Activated T-cell treated with anti-CD3 and anti-CD28 coated beads for 24 hours (primary cell): ENCODE data around the gene ADM5.
"Not testable (repeated sequence)": the region's sequence is repeated elsewhere in the genome, so short reads cannot be mapped to it uniquely, and the experiment has no call there.

Experiments
- DNase-seq: peaks from one replicate; pipeline ENCODE4 v3.0.0-alpha.2; 2020; ENCODE audit warnings: low read depth

Gene ADM5

GRCh38 chr19:49701271-49701786 lies 11.9 kb downstream of the ADM5 start:
- DNase-seq, result no peak

- DNase-seq, result no peak
Observed at GRCh38 chr19:49704888-49705642, 15.7 kb downstream of the ADM5 start.

GRCh38 chr19:49705919-49706318 lies 16.5 kb downstream of the ADM5 start:
- DNase-seq, result no peak

- no peak for DNase-seq
Observed at GRCh38 chr19:49710372-49710951, 21.1 kb downstream of the ADM5 start.

GRCh38 chr19:49712397-49712859 lies 23.0 kb downstream of the ADM5 start:
- no peak for DNase-seq

GRCh38 chr19:49713236-49713845 lies 23.9 kb downstream of the ADM5 start:
- no peak for DNase-seq

- no peak for DNase-seq
Observed at GRCh38 chr19:49716154-49716553, 26.8 kb downstream of the ADM5 start.

GRCh38 chr19:49718511-49718910 lies 29.1 kb downstream of the ADM5 start:
- DNase-seq, result no peak

- DNase-seq, result no peak
Observed at GRCh38 chr19:49718991-49719390, 29.6 kb downstream of the ADM5 start.

- DNase-seq, result not testable (repeated sequence)
Observed at GRCh38 chr19:49719420-49719819, 30.0 kb downstream of the ADM5 start.

- no peak for DNase-seq
Observed at GRCh38 chr19:49727217-49728030, 38.0 kb downstream of the ADM5 start.

- no peak for DNase-seq
Observed at GRCh38 chr19:49730166-49730565, 40.8 kb downstream of the ADM5 start.

- DNase-seq, result no peak
Observed at GRCh38 chr19:49738268-49738667, 48.9 kb downstream of the ADM5 start.

- DNase-seq, result no peak
Observed at GRCh38 chr19:49739098-49739497, 49.7 kb downstream of the ADM5 start.

- no peak for DNase-seq
Observed at GRCh38 chr19:49739933-49740332, 50.5 kb downstream of the ADM5 start.
